NCI-H187 (cell line): Measurements from ENCODE around the gene SLC9A7.
A peak's percentile ranks its signal among the peaks of the same experiment; 100 is the strongest.

ENCODE experiments used
- DNase-seq, 2 experiments: peaks; one replicate each; lab custom pipeline; 2025; lab: John Stamatoyannopoulos, UW

SLC9A7 gene

GRCh38 chrX:46647251-46647650 is 111.7 kb downstream of the SLC9A7 start:
- DNase-seq = no peak

- peak in 1 of 2 experiments; percentile 36 for DNase-seq
These were observed 113.3 kb downstream of the SLC9A7 start for GRCh38 chrX:46645614-46646013.

GRCh38 chrX:46643636-46644035 is 115.3 kb downstream of the SLC9A7 start:
- DNase-seq = no peak

GRCh38 chrX:46642145-46642544 is 116.8 kb downstream of the SLC9A7 start:
- DNase-seq = peak in 1 of 2 experiments; percentile 3

GRCh38 chrX:46637938-46638337 is 121.0 kb downstream of the SLC9A7 start:
- no peak for DNase-seq

GRCh38 chrX:46636223-46636622 is 122.7 kb downstream of the SLC9A7 start:
- no peak for DNase-seq

- no peak for DNase-seq
These were observed 123.7 kb downstream of the SLC9A7 start for GRCh38 chrX:46635186-46635585.

- no peak for DNase-seq
These were observed 124.3 kb downstream of the SLC9A7 start for GRCh38 chrX:46634577-46634976.

GRCh38 chrX:46630141-46630540 is 128.8 kb downstream of the SLC9A7 start:
- DNase-seq = no peak

- no peak for DNase-seq
These were observed 130.2 kb downstream of the SLC9A7 start for GRCh38 chrX:46628460-46629371.

- no peak for DNase-seq
These were observed 131.1 kb downstream of the SLC9A7 start for GRCh38 chrX:46627711-46628419.

GRCh38 chrX:46627062-46627461 is 131.9 kb downstream of the SLC9A7 start:
- DNase-seq = no peak

- no peak for DNase-seq
These were observed 132.4 kb downstream of the SLC9A7 start for GRCh38 chrX:46626566-46626965.

- no peak for DNase-seq
These were observed 134.7 kb downstream of the SLC9A7 start for GRCh38 chrX:46624090-46624786.

GRCh38 chrX:46621572-46621971 is 137.3 kb downstream of the SLC9A7 start:
- DNase-seq = no peak

GRCh38 chrX:46620505-46620904 is 138.4 kb downstream of the SLC9A7 start:
- DNase-seq = no peak

- DNase-seq = no peak
These were observed 140.0 kb downstream of the SLC9A7 start for GRCh38 chrX:46618947-46619346.

GRCh38 chrX:46617906-46618305 is 141.0 kb downstream of the SLC9A7 start:
- no peak for DNase-seq

GRCh38 chrX:46611658-46612362 is 147.1 kb downstream of the SLC9A7 start:
- no peak for DNase-seq

- DNase-seq = no peak
These were observed 148.8 kb downstream of the SLC9A7 start for GRCh38 chrX:46610070-46610658.

- no peak for DNase-seq
These were observed 151.0 kb downstream of the SLC9A7 start for GRCh38 chrX:46607916-46608315.
